Keratinocyte (primary cell): Measurements from ENCODE around the gene COTL1. TPM values are rescaled to one million over a fixed set of nuclear protein-coding genes. Genes with fewer than 3 reads are reported as not detected.

Experiments
- DNase-seq: peaks from one replicate; pipeline ENCODE4 v3.0.0-alpha.2; 2011; ENCODE audit warnings: low read depth, missing footprints, low spot score
- FAIRE-seq: peaks from 2 replicates; lab custom pipeline; 2011; peaks lifted over from hg19 to GRCh38; lab: Jason Lieb, UNC
- H2AFZ ChIP-seq: 2 replicates; pipeline ENCODE4 v1.6.0; 2012; ENCODE audit warnings: low read length, control low read depth, inconsistent platforms; ENCODE audit not compliant: control insufficient read depth
- H3K27ac ChIP-seq: 2 replicates; pipeline ENCODE4 v1.5.1; 2011; ENCODE audit warnings: low read length; ENCODE audit not compliant: control insufficient read depth, insufficient read depth
- H3K27me3 ChIP-seq: 3 replicates; pipeline ENCODE4 v1.6.0; 2011; ENCODE audit warnings: low read length; ENCODE audit not compliant: control insufficient read depth, insufficient read depth; ENCODE audit errors: extremely low read depth
- H3K36me3 ChIP-seq, 2 experiments: 2 replicates in 1 of 2; 3 replicates in 1 of 2; pipeline ENCODE4 v1.5.1; 2011; ENCODE audit warnings: low read length in 2 of 2, mild to moderate bottlenecking in 1 of 2; ENCODE audit not compliant: control insufficient read depth in 2 of 2, insufficient read depth in 2 of 2; ENCODE audit errors: extremely low read depth in 1 of 2
- H3K4me1 ChIP-seq: 3 replicates; pipeline ENCODE4 v1.5.1; 2011; ENCODE audit warnings: low read length; ENCODE audit not compliant: control insufficient read depth, insufficient read depth; ENCODE audit errors: extremely low read depth
- H3K4me2 ChIP-seq: 3 replicates; pipeline ENCODE4 v1.6.0; 2011; ENCODE audit warnings: low read depth, low read length; ENCODE audit not compliant: control insufficient read depth, insufficient read depth; ENCODE audit errors: extremely low read depth
- H3K4me3 ChIP-seq, 3 experiments: fragments of 200-600 bp in 1 of 3; sonication (generic) in 1 of 3; 2 replicates in 2 of 3; 3 replicates in 1 of 3; pipeline ENCODE4 v1.5.1; 2011 to 2016; ENCODE audit warnings: low read length in 3 of 3, mild to moderate bottlenecking in 3 of 3, control low read depth in 2 of 3, inconsistent platforms in 1 of 3, low read depth in 1 of 3, mixed read lengths in 1 of 3, mixed run types in 1 of 3, moderate library complexity in 1 of 3; ENCODE audit not compliant: control insufficient read depth in 2 of 3, insufficient read depth in 2 of 3; ENCODE audit errors: extremely low read depth in 1 of 3
- H3K79me2 ChIP-seq: 2 replicates; pipeline ENCODE4 v1.6.0; 2012; ENCODE audit warnings: low read length; ENCODE audit not compliant: control insufficient read depth, insufficient read depth
- H3K9ac ChIP-seq: 3 replicates; pipeline ENCODE4 v1.6.0; 2011; ENCODE audit warnings: low read length; ENCODE audit not compliant: control insufficient read depth, insufficient read depth; ENCODE audit errors: extremely low read depth
- H3K9me1 ChIP-seq: 3 replicates; pipeline ENCODE4 v1.6.0; 2011; ENCODE audit warnings: low read length; ENCODE audit not compliant: control insufficient read depth, insufficient read depth; ENCODE audit errors: extremely low read depth
- H3K9me3 ChIP-seq: 2 replicates; pipeline ENCODE4 v1.5.1; 2012; ENCODE audit warnings: low read depth, low read length; ENCODE audit not compliant: control insufficient read depth
- H4K20me1 ChIP-seq: 3 replicates; pipeline ENCODE4 v1.6.0; 2011; ENCODE audit warnings: low read length; ENCODE audit not compliant: control insufficient read depth, insufficient read depth; ENCODE audit errors: extremely low read depth
- CTCF ChIP-seq, 3 experiments: IDR thresholded peaks in 1 of 3; conservative IDR thresholded peaks in 1 of 3; optimal IDR thresholded peaks in 1 of 3; 2 replicates in 2 of 3; 3 replicates in 1 of 3; pipeline versions ENCODE3 to v1.5.1; 2011; ENCODE audit warnings: low read length in 3 of 3, mild to moderate bottlenecking in 3 of 3, moderate library complexity in 2 of 3, control low read depth in 1 of 3, inconsistent platforms in 1 of 3; ENCODE audit not compliant: insufficient read depth in 2 of 3; ENCODE audit errors: extremely low read depth in 1 of 3
- EZH2 ChIP-seq: IDR thresholded peaks from one replicate; pipeline ENCODE4 v1.6.1; 2012; ENCODE audit warnings: inconsistent platforms, mild to moderate bottlenecking, low read length, moderate library complexity
- dilution Hi-C: fragments of 300-500 bp; cut with MboI; formaldehyde crosslinking; loops from one replicate; pipeline ENCODE4 v1.7.0; 2020; ENCODE audit warnings: low sequenced_read_pairs; ENCODE audit not compliant: extremely low pct_ligation_motif_present
- polyA plus RNA-seq, 5 experiments: library from polyadenylated mRNA; depleted of rRNA in 3 of 5; stranded (reverse) in 3 of 5; stranded (forward) in 1 of 5; unstranded in 1 of 5; fragments of >200 nt; gene quantifications; 1 replicate in 1 of 5; 2 replicates in 3 of 5; 3 replicates in 1 of 5; pipeline versions ENCODE4 v1.2.1 to v1.2.3, GENCODE V29; 2011 to 2012; ENCODE audit warnings: missing spikeins in 2 of 5, low read depth in 1 of 5, low replicate concordance in 1 of 5

Gene COTL1
- polyA plus RNA-seq, 1 donor (not counting 4 experiments of a cell fraction or from before 2014, with no cell fraction given), result 116 TPM

- H4K20me1 ChIP-seq, result no peaks in the 10 kb centered on the region
- dilution Hi-C loops, result no loop called here
- DNase-seq (no peak), FAIRE-seq (no peak)
- no peaks in the 10 kb centered on the region for H3K27me3 ChIP-seq
- H3K9me1 ChIP-seq, result no peaks in the 10 kb centered on the region
- peaks cover 8% of the 10 kb centered on the region for H3K9me3 ChIP-seq
- peaks cover 31% of the 10 kb centered on the region for H3K4me1 ChIP-seq
- H2AFZ ChIP-seq, result no peak overlapping the region
- H3K27ac ChIP-seq, result no peak overlapping the region
- H3K9ac ChIP-seq, result no peak overlapping the region
- H3K79me2 ChIP-seq, result no peaks in the 10 kb centered on the region
- H3K4me2 ChIP-seq, result no peak overlapping the region
- H3K36me3 ChIP-seq, result no peaks in the 10 kb centered on the region
- TF ChIP-seq CTCF (optimal IDR thresholded peaks at IDR 0.05 in 1 of 3, IDR thresholded peaks at IDR 0.05 in 1 of 3, conservative IDR thresholded peaks at IDR 0.05 in 1 of 3; ENCODE audit: extremely low read depth in 1 of 3, insufficient read depth in 2 of 3, low read length in 3 of 3) (no peak), EZH2 (no peak)
- no peak overlapping the region for H3K4me3 ChIP-seq
Measured at GRCh38 chr16:84529607-84530006, 88.3 kb downstream of the COTL1 start.

GRCh38 chr16:84528322-84528721, 89.6 kb downstream of the COTL1 start:
- Histone ChIP-seq H3K27me3 (no peaks in the 10 kb centered on the region), H3K36me3 (no peaks in the 10 kb centered on the region), H3K9me3 (peaks cover 8% of the 10 kb centered on the region), H3K9ac (no peak overlapping the region), H3K4me3 (no peak overlapping the region), H3K27ac (no peak overlapping the region), H2AFZ (no peak overlapping the region), H3K4me1 (peaks cover 31% of the 10 kb centered on the region), H3K79me2 (no peaks in the 10 kb centered on the region), H3K9me1 (no peaks in the 10 kb centered on the region), H3K4me2 (no peak overlapping the region), H4K20me1 (no peaks in the 10 kb centered on the region)
- DNase-seq, result no peak
- no peak for FAIRE-seq
- dilution Hi-C loops, result no loop called here
- TF ChIP-seq CTCF (optimal IDR thresholded peaks at IDR 0.05 in 1 of 3, IDR thresholded peaks at IDR 0.05 in 1 of 3, conservative IDR thresholded peaks at IDR 0.05 in 1 of 3; ENCODE audit: extremely low read depth in 1 of 3, insufficient read depth in 2 of 3, low read length in 3 of 3), result no peak
- no peak for TF ChIP-seq EZH2
